Lower leg skin (tissue), 4 donors: ENCODE results near the gene PEX6. TPM values are rescaled to one million over a fixed set of nuclear protein-coding genes. Genes with fewer than 3 reads are reported as not detected.

Experiments
- DNase-seq, 2 donors: peaks; one replicate each; pipeline ENCODE4 v3.0.0-alpha.2; 2019; ENCODE audit warnings: low spot score in 2 of 2
- H3K4me3 ChIP-seq: fragments of 200-600 bp; sonication (generic); 2 replicates; pipeline ENCODE4 v1.5.1; 2017; ENCODE audit warnings: mild to moderate bottlenecking, low read depth; ENCODE audit not compliant: poor library complexity, severe bottlenecking
- CTCF ChIP-seq, 3 donors: fragments of 450-650 bp; IDR thresholded peaks; one replicate each; pipeline ENCODE4 v1.5.1; 2016; ENCODE audit warnings: antibody characterized with exemption in 3 of 3, mild to moderate bottlenecking in 3 of 3, moderate library complexity in 2 of 3
- POLR2A ChIP-seq, 2 donors: fragments of 450-650 bp; IDR thresholded peaks; one replicate each; pipeline ENCODE4 v1.6.1; 2016 to 2017; ENCODE audit warnings: antibody characterized with exemption in 2 of 2, mild to moderate bottlenecking in 1 of 2, moderate library complexity in 1 of 2
- WGBS, 2 donors: methylation state at CpG; one replicate each; pipeline ENCODE4 v1.1.5; 2018; 5-methylcytosine and 5-hydroxymethylcytosine counted together
- intact Hi-C: fragments of 100-400 bp; cut with DNase I; formaldehyde crosslinking; loops from one replicate; pipeline ENCODE4 v1.15.0; 2023; ENCODE audit warnings: low total_unique reads
- total RNA-seq, 4 donors: library from RNA; depleted of rRNA; stranded (reverse); fragments of >200 nt; gene quantifications; one replicate each; pipeline ENCODE4 v1.1.0, GENCODE V29; 2016

Gene PEX6
- total RNA-seq, 4 donors from 2014 or later: 13.9 to 37.6 (median 25.7) TPM

- TF ChIP-seq CTCF (IDR thresholded peaks at IDR 0.05): no peak
- no peak for TF ChIP-seq POLR2A (IDR thresholded peaks at IDR 0.05)
- 94 to 97% methylated on average over 9 to 12 of the region's 12 CpGs for WGBS, 2 donors
- intact Hi-C loops: no loop called here
These were observed 10.8 kb downstream of the PEX6 start for GRCh38 chr6:42968126-42968701.

GRCh38 chr6:42967228-42967627 is 11.8 kb downstream of the PEX6 start:
- WGBS, 2 donors: 94 to 95% methylated on average over 9 to 11 of the region's 11 CpGs
- TF ChIP-seq POLR2A (IDR thresholded peaks at IDR 0.05): no peak
- TF ChIP-seq CTCF (IDR thresholded peaks at IDR 0.05): no peak
- DNase-seq: no peak
- H3K4me3 ChIP-seq: no peak overlapping the region
- intact Hi-C loops: no loop called here

More at GRCh38 chr6:42968126-42968701, 10.8 kb downstream of the PEX6 start:
- H3K4me3 ChIP-seq: no peak overlapping the region
- DNase-seq: no peak

- no peak overlapping the region for H3K4me3 ChIP-seq
- 78 to 84% methylated on average over 7 of the region's 7 CpGs for WGBS, 2 donors
- TF ChIP-seq POLR2A (IDR thresholded peaks at IDR 0.05) (no peak), CTCF (IDR thresholded peaks at IDR 0.05) (no peak)
- intact Hi-C loops: no loop called here
- DNase-seq: no peak
These were observed 12.4 kb downstream of the PEX6 start for GRCh38 chr6:42966571-42966970.

DNA sequence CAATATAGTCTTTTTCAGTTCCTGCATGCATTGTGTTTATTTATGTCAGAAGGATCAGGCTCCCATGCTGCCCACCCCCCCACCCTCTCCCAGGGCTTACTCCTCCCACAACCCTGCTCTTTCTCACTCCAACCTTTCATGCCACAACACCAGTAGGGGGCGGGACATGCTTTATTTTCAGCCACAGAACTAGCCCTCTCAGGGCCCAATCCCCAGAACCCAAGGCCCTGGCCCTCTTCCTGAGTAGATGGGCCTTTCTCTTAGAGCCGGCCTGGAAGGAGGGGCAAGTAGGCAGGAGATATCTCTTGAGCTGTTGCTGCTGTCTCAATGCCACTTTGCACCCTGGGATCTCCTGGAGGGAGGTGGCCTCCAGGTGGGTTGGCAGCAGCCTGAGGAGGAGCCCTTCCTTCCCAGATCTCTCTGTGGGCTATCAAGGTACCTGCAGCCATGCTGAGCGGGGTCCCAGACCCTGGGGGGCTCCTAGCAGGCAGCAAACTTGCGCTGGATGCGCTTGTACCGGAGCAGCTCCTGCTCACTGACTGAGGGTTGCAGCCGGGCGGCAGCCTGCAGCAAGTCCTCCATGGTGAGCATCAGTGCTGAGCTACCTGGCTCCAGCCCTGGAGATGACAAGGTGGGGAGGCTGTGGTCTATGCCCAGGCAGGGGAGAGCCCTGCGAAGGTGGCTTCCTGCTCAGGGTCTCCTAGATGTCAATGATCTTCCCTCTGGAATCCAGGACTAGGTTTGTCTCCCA is 15.0 kb downstream of the PEX6 start:
- no peak overlapping the region for H3K4me3 ChIP-seq
- intact Hi-C loops: no loop called here
- DNase-seq: no peak
- TF ChIP-seq CTCF (IDR thresholded peaks at IDR 0.05) (no peak), POLR2A (IDR thresholded peaks at IDR 0.05) (no peak)
- 88 to 91% methylated on average over 9 of the region's 9 CpGs for WGBS, 2 donors

DNA sequence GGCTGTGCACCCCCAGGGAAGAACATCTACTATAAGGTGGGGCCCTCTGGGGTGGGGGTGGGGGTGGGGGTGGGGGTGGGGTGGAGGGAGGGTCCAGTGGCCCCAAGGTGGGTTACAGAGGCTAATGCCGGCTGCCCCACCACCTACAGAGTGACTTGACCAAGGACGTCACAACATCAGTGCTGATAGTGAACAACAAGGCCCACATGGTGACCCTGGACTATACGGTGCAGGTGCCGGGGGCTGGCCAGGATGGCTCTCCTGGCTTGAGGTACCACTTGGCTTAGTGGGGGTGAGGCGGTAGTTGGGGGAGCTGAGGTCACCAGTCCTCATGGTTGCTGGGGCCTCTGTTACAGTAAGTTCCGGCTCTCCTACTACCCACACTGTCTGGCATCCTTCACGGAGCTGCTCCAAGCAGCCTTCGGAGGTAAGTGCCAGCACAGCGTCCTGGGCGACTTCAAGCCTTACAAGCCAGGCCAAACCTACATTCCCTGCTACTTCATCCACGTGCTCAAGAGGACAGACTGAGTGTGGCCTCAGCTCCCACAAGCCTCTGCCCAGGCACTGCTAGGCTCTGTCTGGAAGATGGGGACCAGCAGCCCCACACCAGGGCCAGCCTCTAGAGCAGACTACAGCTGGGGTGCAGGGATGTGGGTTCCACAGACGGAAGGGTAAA is 15.7 kb downstream of the PEX6 start:
- intact Hi-C loops: no loop called here
- DNase-seq: peak in 1 of 2 donors; percentile 57
- TF ChIP-seq CTCF (IDR thresholded peaks at IDR 0.05): no peak
- WGBS, 2 donors: 85 to 86% methylated on average over 11 to 12 of the region's 12 CpGs
- H3K4me3 ChIP-seq: no peak overlapping the region
